HG03565 (cell line): ENCODE data around the gene OR14A16.

Source experiments
- ATAC-seq: cut with Tn5 transposase; IDR thresholded peaks from one replicate; pipeline ENCODE4 v1.9.1; 2021; ENCODE audit warnings: mild to moderate bottlenecking, moderate library complexity; ENCODE audit not compliant: unreplicated experiment

OR14A16 gene, protein sequence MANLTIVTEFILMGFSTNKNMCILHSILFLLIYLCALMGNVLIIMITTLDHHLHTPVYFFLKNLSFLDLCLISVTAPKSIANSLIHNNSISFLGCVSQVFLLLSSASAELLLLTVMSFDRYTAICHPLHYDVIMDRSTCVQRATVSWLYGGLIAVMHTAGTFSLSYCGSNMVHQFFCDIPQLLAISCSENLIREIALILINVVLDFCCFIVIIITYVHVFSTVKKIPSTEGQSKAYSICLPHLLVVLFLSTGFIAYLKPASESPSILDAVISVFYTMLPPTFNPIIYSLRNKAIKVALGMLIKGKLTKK

DNA sequence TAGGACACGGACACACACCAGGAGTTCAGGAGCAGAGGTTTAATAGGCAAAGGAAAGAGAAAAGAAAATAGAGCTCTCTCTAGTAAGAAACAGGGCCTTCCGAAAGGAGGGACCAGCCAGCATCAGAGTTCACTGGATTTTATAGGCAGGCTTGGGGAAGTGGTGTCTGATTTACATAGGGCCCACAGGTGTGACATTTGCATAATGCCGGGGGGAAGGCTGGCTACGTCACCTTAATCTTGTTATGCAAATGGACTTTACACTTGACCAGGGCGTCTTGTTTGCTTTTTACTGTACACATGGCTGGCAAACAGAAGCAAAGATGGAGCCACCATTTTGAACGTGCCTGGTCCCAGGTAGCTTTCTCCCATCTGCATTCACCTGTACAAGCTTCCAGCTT lies at the start of gene OR14A16:
TSS of gene OR14A16 (minus strand) at position 97 of the 400 bp plus-strand sequence. CDS start 8,390 bp downstream, outside the sequence.
- no peak for ATAC-seq

DNA sequence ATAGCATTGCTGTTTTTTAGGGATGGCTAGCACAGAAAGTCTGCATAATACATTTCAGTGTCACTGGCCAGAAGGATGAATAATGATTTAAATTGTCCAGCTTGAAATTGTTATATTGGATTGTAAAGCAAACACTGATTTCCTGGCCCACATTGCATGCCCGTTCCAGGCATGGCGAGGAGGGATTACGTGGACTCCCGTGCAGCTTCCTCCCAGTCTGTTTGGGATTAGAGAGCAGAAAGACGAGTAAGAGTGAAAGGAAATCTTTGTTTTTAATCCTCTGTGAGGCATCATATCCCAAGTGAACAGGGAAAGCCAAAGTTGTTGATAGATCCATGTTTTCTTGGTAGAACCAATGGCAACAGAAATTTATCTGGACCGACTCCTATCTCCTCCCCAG lies 41.5 kb upstream of the OR14A16 start:
- no peak for ATAC-seq

DNA sequence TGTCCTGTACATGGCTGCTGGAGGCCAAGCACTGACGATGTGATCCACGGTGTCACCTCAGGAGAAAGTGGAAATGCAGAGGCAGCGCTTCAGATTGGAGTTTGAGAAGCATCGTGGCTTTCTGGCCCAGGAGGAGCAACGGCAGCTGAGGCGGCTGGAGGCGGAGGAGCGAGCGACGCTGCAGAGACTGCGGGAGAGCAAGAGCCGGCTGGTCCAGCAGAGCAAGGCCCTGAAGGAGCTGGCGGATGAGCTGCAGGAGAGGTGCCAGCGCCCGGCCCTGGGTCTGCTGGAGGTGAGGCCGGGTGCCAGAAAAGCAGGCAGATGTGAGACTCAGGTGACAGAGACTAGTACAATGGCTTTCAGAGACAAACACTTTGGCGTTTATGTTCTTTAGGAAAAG lies 40.7 kb upstream of the OR14A16 start:
- no peak for ATAC-seq

DNA sequence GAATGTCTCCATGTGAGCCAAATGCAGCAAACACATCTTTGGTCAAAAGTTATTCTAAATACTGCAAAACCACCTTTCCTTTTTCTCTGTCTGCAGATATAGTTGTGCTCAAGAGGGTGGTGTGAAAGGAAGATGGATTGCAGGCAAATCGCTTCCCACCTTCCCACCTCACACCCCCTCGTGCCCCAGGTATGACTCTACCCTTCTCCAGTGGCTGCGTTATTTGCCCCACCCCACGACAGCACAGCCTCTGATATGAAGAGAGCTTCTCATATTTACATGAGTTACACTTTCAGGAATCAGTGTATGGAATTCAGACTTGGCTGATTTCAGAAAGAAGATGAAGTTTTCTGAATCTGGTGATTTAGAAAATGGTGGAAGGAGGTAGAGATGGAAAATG lies 38.8 kb upstream of the OR14A16 start:
- ATAC-seq = no peak

DNA sequence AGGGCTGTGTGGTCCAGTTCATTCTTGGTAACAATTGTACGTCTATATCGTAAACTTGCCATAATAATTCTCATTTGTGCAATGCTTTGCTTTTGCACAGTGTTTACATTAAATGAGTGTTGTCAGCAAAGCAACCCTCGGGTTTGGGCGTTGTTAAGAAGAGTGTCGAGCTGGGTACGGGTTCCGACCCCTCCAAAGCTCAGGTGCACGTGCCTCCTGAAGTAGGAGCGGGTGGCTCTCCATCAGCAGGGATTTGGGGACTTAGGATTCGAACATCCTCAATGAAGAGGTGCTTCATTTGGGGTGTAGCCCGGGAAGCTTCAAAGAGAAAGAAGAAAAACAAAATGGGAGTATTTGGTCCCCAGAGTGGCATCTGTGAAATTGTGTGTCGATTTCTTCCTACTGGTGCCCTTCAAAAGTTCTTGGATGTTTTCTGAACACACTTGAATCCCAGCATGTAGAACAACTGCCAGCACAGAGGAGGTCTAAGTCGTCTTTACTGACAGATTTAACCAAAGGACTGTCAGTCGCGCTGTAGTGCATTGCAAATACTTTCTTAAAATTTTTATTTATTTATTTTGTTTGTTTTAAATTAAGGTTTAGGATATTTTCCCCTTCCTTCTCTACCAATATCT lies 34.2 kb upstream of the OR14A16 start:
- no peak for ATAC-seq

DNA sequence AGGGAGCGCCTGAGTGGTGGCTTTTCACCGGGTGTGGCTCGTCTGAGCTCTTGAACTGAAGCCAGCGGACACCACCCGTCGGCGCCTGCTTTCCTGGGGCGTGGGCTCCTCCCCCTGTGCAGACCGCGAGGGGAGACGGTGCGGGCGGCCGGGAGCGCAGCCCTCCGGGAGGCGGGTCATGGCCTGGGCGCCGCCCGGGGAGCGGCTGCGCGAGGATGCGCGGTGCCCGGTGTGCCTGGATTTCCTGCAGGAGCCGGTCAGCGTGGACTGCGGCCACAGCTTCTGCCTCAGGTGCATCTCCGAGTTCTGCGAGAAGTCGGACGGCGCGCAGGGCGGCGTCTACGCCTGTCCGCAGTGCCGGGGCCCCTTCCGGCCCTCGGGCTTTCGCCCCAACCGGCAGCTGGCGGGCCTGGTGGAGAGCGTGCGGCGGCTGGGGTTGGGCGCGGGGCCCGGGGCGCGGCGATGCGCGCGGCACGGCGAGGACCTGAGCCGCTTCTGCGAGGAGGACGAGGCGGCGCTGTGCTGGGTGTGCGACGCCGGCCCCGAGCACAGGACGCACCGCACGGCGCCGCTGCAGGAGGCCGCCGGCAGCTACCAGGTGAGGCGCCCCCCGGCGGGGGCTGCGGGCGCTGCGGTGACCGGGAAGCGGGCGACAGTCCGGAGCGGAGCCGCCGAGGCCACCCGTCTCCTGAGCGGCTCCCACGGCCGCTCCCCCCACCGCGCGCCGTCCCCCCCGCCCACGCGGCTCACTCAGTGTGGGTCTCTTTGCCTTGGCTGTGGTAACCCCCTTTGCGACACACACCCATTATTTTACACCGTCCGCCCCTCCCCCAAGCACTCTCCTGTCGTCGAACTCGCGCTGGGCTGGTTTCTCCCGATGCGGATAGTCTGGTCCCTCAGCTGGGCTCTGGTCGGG lies 33.4 kb upstream of the OR14A16 start, which contains the start of gene TRIM58:
TSS of gene TRIM58 (plus strand) at position 119 of the 916 bp plus-strand sequence. CDS start at position 179, 60 bp downstream.
- peak; percentile 58 for ATAC-seq

DNA sequence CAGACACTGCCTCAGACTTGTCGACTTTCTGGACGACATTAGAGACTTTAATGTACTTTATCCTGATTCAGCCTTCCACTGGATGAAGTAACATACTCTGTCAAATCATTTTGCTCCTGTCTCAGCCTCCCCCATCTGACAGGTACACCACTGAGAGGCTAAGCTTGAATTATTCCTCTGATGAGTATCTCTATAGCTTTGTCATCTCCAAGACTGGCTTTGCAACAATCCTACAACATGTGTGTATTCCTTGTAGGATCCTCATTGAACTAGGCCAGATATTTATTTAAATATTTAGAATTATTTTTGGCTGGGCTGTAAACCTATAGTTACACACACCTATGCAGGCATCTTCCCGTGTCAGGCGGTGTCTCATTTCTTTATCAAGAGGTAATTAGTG lies 32.0 kb upstream of the OR14A16 start:
- no peak for ATAC-seq

DNA sequence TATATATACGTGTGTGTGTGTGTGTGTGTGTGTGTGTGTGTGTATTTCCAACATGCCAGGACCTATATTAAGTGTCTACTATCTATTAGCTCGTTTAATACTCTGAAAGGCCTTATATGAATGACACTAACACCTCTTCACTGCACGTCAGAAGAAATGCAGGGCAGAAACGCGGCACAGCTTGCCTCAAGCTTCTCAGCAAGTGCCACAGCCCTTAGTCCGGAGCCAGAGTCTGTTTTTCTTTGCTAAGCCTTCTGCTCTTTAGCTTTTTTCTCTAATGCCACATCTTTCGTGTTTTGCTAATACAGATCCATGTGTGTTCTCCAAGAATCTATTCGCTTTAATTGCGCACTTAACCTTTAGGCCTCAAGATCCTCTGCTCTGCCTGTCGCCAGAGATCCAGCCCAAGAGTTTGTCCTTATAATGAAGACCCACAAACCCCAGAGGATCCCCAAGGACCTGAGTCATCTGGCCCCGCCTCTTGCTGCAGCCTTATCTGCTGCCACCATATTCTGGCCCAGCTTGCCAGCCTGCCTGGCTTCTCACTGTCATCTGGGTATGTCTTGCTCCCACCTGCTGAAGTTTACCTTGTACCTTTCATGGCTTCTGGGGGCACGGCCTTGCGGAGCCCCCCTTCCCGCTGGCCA lies 31.1 kb upstream of the OR14A16 start:
- no peak for ATAC-seq

DNA sequence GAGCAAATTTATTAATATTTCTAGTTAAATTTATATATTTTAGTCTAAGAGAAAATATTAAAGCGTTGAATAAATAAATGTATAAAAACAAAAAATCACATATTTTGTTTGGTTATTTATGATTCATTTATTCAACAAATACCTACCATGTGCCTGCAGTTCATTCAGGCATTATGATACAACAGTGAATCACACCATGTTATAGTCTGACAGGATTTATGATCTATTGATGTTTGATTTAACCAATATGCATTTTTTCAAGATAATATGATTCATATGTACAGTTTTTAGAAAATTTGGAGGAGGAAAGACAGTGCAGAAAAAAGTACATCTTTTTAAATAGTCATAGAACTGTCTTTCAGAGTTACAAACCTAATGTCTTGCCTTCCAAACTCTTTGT lies 25.7 kb upstream of the OR14A16 start:
- ATAC-seq = no peak

DNA sequence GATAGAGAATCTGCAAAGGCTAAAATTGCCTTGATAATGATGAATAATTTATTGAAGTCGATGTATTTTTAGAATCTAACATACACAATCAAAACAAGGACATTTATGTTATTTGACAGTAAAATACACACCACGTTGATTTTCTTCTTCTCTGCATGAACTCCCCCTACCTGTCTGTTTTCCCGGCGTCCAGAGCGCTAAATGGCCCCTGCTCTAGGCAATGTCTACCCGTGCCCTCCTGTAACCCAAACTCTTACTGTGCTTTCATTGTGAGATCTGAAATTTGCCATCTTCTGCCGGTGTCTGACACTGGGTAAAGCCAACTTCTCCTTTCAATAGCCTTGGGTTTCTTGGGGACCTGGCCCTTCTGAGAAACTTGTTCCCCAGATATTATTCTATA lies 24.4 kb upstream of the OR14A16 start:
- no peak for ATAC-seq

DNA sequence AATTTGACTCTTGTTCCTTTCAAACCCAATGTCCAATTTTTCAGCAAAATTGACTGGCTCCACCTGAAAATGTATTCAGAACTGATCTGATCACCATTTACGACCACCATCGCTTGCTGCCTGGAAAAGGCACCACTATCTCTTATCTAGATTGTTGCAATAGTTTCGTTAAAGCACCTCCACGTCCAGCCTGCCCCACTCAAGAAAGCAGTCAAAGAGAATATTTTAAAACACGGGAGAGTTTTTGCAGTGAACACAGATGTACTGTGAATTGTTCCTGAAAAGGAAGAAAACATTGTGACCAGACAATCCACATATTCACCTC lies 21.7 kb upstream of the OR14A16 start:
- ATAC-seq = no peak

DNA sequence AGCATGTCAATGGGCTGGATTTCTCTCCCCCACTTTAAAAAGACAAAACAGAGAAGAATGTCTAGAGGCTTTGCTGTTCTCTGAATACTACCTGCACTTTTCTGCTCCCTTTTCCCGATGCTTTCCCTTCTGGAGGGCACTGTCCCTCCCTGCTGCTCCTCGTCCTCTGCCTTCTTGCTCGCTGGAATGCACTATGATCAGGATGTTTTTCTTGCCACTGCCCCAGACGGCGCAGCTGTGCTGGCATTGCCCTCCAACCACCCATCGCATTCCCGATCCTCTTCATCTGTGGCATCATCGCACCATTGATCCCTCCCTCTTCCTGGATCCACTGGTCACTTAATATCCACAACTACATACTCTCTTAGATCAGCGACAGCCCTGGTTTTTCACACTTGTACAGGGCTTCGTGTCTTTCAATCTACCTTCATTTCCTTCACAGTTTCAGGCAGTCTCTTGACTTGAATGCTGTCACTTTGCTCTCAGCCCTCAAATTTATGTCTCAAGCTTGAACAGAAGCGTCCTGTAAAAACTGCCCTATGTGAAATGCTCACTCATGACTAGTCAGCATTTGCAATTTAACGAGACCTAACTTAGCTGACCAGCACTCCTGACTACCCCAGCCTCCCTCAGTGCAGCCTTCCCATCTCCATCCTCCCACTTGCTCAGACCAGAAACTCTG lies 21.2 kb upstream of the OR14A16 start:
- ATAC-seq = no peak

DNA sequence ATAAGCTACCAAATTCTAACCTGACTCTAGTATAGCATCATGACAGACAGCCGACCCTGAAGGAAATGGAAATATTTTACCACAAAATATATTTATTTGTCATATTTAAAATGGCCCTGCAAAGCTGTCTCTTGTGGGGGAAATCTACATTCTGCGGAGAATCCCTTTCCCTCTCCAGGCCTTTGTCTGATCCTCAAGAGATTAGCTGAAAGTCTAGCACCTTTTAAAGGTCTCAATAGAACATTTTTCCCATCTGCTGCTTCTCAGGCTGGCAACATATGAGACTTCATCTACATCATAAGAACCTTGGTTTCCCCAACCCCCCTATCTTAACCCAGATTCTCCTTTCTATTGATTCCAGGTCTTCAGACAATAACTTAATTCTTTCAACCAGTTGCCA lies 19.5 kb upstream of the OR14A16 start:
- ATAC-seq = no peak

DNA sequence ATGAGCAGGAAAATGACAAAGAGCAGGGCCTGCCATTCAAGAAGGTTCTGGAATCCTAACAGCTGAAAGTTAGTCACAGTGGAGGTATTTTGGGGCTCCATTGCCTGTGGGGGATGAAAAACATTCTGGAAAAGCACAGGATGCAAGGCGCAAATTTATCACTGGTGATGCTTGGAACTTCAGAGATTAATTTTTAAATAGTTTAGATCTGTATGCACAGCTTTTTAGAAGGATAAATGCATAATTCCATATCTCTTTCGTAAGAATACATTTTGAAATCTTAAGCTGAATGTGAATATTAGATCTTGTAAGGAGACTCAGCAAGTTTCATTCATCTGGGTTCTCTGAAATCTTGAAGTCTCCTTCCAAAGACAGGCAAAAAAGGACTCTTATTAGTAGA lies 17.9 kb upstream of the OR14A16 start, which contains the start of gene OR11L1:
TSS of gene OR11L1 (minus strand) at position 101 of the 400 bp plus-strand sequence. CDS start at position 101, 0 bp downstream.
- ATAC-seq = no peak

DNA sequence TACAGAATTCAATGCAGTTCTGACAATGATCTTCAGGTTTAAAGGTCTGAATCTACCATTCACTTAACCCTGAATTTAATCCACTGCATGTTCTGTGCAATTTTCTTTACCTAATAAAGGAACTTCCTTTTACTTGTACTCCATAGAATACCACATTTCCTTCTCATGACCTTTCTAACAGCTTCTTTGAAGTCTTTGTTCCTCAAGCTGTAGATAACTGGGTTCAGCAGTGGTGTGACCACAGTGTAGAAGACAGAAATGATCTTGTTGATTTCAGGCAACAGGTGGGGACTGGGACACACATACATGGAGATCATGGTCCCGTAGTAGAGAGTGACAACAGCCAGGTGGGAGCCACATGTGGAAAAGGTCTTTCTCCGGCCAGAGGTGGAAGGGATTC lies 16.9 kb upstream of the OR14A16 start:
- ATAC-seq = no peak

DNA sequence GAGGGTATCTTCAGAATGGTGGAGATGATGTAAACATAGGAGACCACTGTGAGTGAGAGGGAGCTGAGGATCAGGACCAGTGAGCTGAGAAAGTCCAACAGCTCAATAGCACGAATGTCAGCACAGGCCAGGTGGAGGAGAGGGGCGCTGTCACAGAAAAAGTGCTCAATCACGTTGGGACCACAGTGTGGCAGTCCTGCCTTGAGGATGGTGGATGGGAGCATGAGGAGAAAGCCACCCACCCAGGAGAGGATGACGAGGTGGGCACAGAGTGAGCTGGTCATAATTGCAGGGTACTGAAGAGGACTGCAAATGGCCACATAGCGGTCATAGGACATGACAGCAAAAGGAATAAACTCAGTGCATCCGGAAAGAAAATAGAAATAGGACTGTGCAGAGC lies 9.7 kb upstream of the OR14A16 start:
- no peak for ATAC-seq

DNA sequence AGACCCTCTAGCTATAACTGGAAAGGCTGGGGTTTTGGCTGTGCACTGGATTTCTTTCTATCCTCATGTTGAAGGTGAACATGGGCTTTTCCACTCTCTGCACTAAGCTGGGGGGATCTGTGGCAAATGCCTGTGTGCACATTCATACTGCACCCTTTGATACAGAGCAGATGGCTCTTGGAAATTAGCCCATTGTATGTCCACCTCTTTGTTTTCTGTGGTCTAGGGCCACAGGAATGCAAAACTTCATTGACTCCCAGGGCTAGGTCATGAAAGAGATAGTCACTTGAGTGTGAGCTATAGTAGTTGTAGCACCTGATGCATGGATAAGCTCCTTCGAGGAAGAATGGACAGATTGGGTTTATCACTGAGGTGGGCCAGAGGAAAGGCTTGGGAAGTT lies 5.7 kb upstream of the OR14A16 start:
- no peak for ATAC-seq

DNA sequence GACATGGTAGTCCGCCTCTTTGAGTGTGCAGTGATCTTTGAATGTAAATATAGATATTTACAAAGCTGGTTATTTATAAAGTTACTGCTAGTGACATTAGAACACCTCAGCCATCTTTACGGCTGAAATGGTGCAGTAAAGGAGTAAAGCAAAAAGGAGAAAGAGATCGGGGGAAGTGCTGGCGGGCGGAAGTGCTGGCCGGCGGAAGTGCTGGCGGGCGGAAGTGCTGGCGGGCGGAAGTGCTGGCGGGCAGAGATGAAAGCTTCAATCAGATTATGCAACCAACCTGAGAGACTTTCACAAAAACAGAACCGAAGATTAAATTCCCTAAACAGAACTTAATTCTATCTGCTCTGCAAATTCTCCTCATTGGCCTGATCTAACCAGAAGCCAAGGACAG lies 1.4 kb upstream of the OR14A16 start:
- ATAC-seq = no peak

DNA sequence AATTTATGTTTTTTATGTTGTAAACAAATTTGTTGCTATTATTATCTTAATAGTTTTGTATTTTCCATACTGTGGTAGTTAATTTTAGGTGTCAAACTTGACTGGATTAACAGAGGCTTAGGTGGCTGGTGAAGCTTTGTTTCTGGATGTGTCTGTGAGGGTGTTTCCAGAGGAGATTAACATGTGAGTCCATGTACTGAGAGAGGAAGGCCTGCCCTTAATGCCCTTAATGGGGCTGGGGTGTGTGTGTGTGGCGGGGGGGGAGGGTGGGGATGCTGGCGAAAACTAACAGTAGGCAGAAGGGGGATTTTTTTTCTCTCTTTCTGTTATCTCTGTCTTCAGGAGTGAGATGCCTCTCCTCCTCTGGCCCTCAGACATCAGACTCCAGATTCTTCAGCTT lies 1.9 kb downstream of the OR14A16 start:
- no peak for ATAC-seq

DNA sequence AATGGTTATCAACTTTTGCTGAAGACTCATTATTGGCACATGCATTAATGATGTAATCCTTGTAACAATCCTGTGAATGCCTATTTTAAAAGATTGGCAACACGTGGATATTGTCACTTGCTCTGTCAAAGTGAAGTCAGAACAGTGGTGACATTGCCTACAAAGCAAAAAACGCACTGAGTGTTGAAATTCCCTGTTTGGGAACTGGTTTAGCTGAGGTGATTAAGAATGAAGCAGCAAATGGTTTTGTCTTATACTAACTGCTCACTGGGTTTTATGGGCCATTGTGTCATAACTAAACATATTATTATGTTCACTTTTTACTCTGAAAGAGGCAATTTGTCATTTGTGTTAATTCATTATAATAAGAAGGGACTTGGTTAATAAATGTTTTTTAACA lies 11.3 kb downstream of the OR14A16 start:
- no peak for ATAC-seq

DNA sequence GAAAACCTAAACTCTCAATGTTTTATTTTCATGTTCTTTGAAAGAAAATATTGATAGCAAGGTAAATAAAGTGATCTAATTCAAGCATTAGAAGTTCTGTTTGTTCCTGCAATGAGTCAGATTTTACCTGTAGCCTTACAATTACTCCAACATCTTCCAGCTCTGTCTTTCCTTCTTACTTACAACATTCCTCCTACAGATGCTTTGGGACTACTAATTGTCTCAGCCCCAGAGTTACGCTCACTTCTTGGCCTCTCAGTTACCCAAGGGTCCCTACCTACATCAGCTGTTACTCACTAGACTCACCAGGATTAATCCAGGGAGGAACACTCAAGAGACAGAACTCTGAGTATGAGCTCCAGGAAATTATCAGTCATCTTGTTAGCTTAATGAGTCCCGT lies 26.4 kb downstream of the OR14A16 start:
- no peak for ATAC-seq
